COLO668 (cell line): ENCODE data around the gene MT4.
A peak's percentile ranks its signal among the peaks of the same experiment; 100 is the strongest.
"Not testable (repeated sequence)": the region's sequence is repeated elsewhere in the genome, so short reads cannot be mapped to it uniquely, and the experiment has no call there.

ENCODE experiments used
- DNase-seq: peaks from one replicate; lab custom pipeline; 2025; ENCODE audit not compliant: unreplicated experiment; lab: John Stamatoyannopoulos, UW

MT4 gene

DNA sequence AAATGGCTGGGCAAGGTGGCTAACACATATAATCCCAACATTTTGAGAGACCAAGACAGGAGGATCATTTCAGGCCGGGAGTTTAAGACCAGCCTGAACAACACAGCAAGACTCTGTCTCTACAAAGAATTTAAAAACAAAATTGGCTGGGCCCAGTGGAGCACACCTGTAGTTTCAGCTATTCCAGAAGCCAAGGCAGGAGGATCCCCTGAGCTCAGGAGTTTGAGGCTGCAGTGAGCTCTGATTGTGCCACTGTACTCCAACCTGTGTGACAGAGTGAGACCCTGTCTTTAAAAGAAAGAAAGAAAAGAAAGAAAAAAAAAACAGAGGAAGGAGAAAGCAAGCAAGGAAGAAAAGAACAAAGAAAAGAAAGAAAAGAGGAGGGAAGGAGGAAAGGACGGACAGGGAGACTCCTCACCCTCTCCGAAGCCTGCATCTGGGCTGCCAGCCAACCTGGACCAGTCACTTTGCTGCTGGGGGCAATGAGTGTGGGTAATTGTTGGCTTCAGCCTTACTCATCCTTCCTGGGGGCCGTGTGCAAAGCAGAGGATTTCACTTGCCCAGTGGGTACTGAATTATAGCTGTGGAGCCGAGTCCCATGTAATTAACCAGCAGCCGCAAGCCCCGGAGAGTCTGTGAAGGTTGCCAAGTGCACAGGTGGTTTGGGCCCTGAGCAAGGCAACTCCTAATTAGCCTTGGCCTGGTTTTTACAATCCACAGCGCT, 6.7 kb upstream of the MT4 start:
- no peak for DNase-seq

DNA sequence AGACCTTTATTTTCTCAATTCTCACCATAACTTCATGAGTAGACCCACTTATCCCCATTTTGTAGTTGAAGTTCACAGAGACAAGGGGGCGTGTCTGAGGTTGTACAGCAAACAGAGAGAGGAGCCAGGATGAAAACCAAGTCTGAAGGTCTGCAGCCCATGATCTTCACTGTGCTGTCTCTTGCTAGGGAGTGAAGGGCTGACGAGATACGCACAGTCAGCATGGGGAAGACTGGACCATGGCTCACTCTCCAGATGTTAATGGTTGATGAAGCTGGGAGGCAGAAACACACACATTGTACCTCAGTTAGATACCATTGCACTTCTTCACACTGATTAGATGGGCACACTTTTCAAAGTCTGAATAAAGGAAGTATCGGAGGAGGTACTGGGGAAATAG, 5.8 kb upstream of the MT4 start:
- DNase-seq = no peak

DNA sequence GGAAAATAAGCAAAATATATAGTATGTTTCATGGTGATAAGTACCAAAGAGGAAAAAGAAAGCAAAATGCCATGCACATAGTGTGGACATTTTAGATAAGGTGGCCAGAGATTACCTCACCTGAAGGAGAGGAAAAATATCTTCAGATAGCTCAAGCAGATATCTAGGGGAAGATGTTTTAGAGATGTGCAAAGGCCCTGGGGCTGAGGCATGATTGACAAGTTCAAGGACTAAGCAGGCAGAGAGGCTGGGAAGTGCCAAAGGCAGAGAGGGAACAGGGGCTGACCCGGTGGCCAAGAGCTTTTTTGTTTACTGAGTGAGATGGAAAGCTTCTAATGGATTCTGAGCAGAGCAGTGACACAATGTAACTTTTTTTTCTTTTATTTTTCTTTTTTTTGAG, 4.4 kb upstream of the MT4 start:
- no peak for DNase-seq

DNA sequence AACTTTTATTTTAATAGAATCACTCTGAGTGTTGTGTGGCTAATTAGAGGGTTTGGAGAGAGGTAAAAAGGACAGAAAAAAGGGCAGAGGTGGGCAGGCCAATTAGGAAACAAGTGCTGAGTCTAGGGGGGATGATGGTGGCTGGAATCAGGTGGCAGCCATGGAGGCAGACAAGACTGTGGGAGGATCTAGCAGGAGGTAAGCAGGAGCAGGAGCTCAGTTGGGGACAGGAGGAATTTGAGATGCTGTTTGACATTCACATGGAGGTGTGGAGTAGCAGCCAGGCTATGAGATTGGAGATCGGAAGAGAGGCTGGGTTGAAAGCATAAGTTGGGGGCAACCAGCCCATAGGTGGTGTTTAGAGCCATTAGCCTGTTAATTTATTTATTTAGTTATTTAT, 3.7 kb upstream of the MT4 start:
- no peak for DNase-seq

DNA sequence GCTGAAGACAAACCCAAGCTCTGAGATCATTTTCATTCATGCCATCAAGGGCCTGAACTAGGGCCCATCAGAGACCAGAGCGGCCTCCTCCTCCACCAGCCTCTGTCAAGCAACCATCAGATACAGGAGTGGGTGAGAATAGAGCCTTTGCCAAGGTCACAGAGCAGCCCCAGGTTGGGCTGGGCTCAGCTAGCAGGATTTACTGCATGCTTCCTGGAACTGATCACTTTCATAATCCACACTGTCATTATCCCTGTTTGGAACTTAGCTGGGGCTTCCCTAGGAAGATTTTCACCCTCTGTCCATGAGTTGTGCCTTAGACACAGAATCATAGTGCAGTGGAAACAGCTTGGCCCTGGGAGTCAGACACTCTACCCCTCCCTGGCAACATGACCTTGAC, 5.1 kb downstream of the MT4 start:
- no peak for DNase-seq

DNA sequence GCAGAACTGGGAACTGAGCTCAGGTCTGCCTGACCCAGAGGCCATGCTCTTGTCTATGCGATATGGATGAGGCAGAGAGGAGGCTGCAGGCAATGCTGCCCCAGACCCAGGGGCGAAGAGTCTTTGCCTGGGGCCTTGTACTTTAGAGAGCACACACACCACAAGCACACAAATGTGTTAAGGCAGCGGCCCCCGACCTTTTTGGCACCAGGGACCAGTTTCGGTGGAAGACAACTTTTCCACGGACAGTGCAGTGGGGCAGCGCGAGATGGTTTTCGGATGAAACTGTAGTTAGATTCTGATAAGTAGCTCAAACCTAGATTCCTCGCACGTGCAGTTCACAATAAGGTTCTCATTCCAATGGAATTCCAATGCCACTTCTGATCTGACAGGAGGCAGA, 6.7 kb downstream of the MT4 start:
- no peak for DNase-seq

DNA sequence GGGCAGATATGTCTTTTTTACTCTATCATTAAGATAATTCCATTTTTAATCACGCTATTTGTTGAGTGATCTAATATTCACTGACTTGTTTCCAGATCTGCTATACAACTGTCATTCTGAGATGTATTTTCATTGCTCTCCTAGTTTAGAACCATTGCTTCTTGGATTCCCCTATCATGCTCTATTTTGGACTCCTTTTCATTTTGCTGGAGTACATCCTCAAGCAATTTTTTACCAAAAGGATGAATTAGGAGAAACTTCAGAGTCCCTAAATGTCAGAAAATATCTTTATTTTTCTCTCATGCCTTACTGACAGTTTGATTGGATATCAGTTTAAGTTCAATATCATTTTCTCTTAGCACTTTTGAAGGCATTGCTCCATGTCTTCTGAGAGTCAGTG, 9.8 kb downstream of the MT4 start:
- no peak for DNase-seq

DNA sequence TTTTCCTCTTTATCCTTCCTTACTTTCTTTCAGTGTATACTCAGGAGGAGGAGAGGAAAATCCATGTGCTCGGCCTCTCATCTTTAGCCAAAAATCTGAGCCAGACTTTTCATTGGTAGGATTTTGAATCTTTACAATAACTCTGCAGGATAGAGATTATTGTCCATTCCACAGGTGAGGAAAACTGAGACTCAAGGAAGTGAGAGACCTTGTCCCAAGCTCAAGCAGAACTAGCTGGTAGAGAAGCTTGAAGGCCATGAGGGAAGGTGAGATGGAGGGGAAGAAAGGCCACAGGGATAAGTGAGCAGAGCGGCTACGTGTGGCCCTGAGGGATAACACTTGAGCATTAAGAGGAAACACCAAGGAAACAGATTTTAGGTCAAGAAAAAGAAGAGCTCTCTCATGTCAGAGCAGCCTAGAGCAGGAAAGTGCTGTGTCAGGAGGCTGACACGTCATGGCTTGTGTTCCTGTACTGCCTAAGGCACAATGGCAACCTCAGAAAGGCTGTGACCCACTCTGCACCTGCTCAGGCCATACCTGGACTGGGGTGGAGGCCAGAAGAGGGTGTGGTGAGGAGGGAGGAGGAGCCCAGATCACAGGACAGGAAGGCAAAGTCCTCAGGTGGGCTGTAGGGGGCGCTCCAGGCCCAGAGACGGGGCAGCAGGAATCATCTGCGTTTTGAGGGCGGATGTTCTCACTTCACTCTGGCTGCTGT, 11.9 kb downstream of the MT4 start:
- peak; percentile 60 for DNase-seq

DNA sequence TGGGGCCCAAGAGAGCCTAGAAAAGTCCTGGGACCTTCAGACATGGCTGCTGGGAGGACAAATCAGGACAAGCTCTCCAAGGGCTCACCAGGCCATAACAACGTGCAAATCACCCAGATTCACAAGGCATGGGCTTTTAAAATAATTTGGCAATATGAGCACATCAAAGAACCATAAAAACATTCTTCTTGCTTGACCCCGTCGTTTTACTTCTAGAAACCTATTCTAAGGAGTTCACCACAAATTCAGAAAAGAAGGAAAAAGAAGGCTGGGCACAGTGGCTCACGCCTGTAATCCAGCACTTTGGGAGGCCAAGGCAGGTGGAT, 12.4 kb downstream of the MT4 start:
- DNase-seq = no peak

DNA sequence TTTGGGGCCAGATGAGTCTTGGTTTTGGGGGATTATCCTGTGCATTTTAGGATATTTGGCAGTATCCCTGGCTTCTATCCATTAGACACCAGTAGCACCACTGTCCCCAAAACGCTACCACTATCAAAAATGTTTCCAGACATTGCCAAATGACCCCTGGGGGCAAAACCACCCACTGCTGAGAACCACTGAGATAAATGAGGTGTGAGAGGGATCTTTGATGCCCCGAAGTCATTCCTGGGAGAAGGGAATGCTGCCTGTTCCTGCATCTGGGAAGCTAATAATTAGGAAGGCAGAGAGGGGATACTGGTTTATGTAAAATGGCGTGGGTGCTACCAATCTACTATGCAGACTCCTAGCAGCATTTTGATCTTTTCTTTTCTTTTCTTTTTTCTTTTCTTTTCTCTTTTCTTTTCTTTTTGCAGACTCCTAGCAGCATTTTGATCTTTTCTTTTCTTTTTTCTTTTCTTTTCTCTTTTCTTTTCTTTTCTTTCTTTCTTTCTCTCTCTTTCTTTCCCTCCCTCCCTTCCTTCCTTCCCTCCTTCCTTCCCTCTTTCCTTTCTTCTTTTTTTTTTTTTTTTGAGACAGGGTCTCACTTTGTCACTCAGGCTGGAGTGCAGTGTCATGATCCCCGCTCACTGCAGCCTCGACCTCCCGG, 15.6 kb downstream of the MT4 start:
- no peak for DNase-seq

DNA sequence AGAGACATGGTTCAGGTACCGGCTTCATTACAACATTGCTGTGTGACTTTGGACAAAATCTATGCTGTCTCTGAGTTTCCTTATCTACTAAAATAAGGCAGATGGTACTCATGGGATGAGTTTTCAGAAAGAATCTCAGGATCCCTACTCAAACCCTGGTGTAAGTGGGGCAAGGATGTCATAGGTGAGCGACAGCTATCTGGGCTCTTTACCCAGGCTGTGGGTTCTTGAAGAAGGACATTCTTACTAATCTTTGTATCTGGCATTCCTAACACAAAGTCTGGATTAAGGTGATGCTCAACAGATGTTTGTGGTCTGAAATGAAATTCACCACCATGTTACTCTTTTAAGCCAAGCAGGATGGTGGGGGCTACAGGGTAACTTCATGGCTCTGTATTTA, 18.0 kb downstream of the MT4 start:
- not testable (repeated sequence) for DNase-seq

DNA sequence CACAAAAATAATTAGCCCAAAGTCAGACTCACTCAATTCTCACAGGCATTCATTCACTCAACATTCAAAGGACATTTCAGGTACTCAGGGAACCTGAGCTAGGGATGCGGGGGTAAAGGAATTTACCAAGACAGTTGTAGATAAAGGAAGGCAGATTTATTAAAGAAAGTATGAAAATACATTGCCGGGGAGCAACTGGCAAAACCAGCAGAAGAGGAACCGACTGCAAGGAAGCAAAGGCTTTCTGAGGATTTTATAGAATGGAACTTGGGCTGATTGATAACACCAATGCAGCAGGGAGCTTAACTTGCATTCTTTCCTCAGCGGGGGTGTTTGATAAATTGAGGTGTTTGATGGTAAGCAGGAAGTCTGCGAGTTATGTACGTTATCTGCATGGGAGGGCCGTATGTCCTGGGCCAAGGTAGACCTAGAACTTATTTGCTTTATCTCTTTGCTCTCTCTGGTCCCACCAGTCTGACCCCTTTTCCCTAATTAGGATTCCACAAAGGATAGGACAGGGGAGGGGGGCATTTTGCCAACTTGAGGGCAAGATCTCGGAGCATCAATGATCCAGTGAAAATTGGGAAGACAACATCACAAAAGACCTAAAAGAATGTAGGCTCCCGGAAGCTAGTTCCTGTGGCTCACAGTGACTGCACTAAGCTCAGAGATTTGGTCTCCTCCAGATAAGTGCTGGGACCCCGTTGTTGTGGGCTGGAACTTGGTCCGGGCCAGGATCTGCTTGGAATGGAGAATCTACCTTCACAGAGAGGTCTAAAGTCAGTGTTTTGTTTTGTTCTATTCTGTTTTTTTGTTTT, 18.7 kb downstream of the MT4 start:
- DNase-seq = no peak

DNA sequence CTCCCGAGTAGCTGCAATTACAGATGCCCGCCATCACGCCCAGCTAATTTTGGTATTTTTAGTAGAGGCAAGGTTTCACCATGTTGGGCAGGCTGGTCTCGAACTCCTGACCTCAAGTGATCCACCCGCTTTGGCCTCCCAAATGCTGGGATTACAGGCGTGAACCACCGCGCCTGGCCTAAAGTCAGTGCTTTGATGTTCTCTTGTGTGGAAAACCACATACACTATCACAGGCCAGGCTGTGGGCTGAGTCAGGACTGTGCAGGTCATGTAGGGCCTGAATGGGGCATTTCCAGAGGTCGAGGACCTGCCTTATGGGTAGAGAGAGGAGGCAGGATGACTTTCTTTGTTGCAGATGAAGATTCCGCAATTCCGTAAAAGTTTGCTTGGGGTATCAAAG, 19.4 kb downstream of the MT4 start:
- no peak for DNase-seq

DNA sequence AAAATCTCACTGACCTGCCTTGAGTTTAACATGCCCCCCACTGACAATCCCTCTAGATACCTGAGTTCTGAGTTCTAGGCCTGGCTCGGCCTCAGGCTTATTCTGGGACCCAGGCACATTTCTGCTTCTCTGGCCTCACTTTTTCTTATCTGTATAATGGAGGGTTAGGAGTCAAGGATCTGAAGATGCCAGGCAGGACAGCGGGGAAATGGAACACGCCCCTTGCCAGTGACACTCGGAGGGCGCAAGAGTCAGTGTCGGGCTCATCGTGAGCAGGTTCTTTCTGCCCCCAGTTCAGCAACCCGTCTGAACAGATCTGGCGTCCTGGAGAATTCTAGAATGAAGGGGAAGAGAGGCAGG, 23.9 kb downstream of the MT4 start:
- no peak for DNase-seq

DNA sequence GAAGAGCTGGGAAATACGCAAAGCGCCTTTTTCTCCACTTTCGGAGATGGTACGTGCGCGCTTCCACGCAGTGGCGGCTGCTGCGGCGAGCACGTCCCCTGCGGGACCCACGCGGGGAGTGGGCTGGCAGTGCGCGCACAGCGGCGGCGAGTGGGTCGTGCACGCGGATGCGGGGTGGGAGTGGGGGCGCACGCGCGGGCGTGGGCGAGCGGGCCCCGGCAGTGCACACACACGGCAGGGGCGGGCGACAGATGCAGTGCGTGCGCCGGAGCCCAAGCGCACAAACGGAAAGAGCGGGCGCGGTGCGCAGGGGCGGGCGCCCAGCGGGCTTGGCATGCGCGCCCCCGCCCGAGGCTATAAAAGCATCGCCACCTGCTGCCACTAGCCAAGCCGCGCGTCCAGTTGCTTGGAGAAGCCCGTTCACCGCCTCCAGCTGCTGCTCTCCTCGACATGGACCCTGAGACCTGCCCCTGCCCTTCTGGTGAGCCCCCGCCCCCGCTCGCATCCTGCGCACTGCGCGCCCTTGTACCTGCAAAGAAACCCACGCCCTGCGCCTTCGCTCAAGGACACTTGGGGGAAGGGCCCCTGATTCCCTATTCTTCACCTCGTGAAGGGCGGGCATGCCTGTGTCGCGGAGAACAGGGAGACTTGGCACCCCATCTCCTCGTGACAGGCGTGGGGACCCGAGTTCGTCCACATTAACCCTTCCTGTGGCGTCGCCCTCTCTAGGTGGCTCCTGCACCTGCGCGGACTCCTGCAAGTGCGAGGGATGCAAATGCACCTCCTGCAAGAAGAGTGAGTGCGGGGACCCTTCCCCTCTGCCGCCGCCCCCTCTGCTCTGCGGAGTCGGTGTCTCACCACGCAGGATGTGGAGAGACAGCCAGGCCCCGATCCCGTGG, 24.5 kb downstream of the MT4 start, which contains the start of gene MT3:
MT3 (plus strand) TSS at position 388 of the 899 bp plus-strand sequence; CDS start at position 451, 63 bp downstream.
- DNase-seq = peak; percentile 81

DNA sequence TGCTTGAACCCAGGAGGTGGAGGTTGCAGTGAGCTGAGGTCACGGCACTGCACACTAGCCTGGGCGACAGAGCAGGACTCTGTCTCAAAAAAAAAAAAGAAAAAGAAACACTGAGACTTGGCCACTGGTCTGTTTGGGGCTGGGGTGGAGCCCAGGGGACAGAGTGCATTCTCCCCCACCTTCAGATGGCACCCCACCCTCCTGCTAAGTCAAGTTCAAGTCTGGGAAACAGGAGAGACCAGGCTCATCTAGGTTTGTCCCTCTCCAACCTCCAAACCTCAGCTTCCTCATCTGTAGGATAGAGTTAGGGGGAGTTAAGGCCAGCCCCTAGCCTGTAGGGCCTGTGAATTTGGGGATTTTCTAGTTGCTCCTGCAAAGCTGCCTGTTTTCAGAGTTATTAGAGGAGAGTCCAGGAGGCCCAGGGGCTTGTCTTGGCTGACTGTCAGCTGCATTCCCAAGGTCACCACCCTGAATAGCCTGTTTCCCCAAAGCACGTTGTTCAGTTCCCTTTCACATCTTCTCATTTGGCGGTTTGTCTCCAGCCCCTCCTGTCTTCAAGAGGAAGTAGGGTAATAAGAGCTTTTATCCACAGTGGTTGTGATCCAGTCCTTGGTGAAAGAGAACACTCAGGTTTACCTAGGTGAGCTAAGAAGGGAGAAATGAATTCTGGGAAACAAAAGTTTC, 26.6 kb downstream of the MT4 start:
- no peak for DNase-seq

DNA sequence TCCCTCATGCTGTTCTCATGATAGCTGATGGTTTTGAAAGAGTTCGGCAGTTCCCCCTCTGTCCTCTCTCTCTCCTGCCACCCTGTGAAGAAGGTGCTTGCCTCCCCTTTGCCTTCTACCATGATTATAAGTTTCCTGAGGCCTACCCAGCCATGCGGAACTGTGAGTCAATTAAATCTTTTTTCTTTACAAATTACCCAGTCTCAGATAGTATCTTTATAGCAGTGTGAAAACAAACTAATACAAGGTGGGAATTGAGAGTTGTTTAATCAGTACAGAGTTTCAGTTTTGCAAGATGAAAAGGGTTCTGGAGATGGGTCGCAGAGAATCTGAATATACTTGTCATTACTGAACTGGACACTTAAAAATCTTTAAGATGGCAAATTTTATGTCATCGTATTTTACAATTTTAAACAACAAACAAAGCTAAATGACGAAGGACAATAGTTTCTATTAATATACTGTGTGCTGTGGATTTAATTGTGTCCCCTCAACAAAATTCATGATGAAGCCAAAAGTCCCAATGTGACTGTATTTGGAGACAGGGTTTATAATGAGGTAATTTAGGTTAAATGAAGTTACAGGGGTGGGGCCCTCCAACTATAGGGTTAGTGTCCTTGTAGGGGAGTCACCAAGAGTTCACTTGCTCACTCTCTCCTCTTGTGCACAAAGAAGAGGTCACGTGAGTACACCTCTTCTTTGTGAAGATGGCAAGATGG, 28.9 kb downstream of the MT4 start:
- no peak for DNase-seq

DNA sequence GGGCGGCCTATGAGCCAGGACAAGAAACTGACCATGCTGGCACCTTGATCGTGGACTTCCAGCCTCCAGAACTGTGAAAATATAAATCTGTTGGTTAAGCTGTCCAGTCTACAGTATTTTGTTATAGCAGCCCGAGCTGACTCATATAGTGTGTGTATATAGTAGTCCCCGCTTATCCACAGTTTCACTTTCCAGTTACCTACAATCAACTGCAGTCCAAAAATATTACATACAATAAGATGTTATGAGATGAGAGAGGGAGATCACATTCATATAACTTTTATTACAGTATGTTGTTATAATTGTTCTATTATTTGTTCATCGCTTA, 29.4 kb downstream of the MT4 start:
- no peak for DNase-seq

DNA sequence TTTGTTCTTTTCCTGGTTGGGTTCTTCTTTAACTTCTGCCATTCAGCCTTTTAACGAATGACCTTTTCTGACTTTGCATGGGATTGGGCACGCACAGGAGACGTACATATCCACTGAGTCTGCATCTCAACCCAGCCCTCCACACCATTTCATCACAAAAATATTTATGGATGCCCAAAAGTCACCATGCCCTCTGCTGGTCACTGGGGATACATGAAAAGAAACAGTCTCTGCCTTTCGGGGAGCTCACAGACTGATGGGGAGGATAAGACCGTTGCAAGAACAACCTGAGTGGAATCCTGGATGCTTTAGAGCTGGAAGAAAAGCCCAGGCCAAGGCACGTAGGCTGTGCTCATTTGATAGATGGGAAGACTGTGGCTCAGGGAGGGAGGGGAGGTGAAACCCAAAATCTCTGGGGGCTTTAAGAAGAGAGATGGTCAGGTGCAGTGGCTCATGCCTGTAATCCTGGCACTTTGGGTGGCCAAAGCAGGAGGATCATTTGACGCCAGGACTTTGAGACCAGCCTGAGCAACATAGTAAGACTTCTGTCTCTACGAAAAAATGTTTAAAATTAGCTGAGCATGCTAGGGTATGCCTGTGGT, 35.6 kb downstream of the MT4 start:
- peak; percentile 8 for DNase-seq
